ENCODE data around the gene ATP4B. TPM values are rescaled to one million over a fixed set of nuclear protein-coding genes. Genes with fewer than 3 reads are reported as not detected.

Gene ATP4B
- total RNA-seq, 1 experiment from 2014 or later: not detected

DNA sequence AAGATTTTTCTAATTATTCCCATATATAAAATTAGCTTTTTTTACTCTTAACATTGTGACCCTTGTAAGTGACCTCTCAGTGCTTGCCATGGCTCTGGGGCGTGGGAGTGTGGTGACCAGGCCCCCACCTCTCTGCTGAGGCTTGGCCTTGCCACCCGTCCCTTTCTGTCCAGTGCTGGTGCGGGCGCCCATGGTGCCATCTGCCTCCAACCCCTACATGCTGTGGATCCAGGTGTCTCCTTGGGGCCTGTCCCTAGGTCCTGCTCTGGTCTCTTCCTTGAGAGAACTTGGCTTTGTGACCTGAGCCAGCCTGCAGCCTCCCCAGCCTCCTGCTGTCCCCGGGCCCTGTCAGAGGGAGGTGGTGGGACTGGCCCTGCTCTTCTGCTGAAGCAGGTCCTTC is 46.0 kb downstream of the ATP4B start:
- peaks cover 18 to 51% of the 10 kb centered on the region in 2 experiments; a peak in 3 of 4 replicates for H3K36me3 ChIP-seq (ENCODE audit: control insufficient read depth in 1 of 2, insufficient read depth in 2 of 2, low read length in 2 of 2)
- BruUV-seq (replicated peaks): no TSS peak
- H3K4me1 ChIP-seq (ENCODE audit: control insufficient read depth in 1 of 2, insufficient read depth in 2 of 2, low read length in 2 of 2): no peaks in the 10 kb centered on the region
- ChIA-PET POLR2A (no interaction called here), CTCF (no interaction called here), RAD21 (ENCODE audit: low non-redundant PET in 1 of 2, low total read pairs in 2 of 2, uncharacterized antibody in 2 of 2, unreplicated experiment in 2 of 2) (no interaction called here)
- intact Hi-C loops (cut with micrococcal nuclease): no loop called here
- H3K79me2 ChIP-seq (ENCODE audit: insufficient read depth, low read length): peaks cover 100% of the 10 kb centered on the region
- no peak overlapping the region for H2AFZ ChIP-seq (ENCODE audit: low read depth, low read length, poor library complexity, severe bottlenecking)
- H3K4me3 ChIP-seq (replicated peaks in 1 of 2; ENCODE audit: low read depth in 1 of 2, low read length in 2 of 2): no peak overlapping the region
- no peaks in the 10 kb centered on the region for H3K9me3 ChIP-seq (ENCODE audit: control insufficient read depth in 1 of 2, insufficient read depth in 1 of 2, low read depth in 1 of 2, low read length in 2 of 2)
- no peaks in the 10 kb centered on the region for H4K20me1 ChIP-seq (ENCODE audit: insufficient read depth)
- H3K27ac ChIP-seq (ENCODE audit: low read depth, low read length): no peak overlapping the region
- no peak overlapping the region for H3K9ac ChIP-seq (ENCODE audit: low read length)
- no peaks in the 10 kb centered on the region for H3K27me3 ChIP-seq (ENCODE audit: insufficient read depth, low read length)
- DNase-seq (ENCODE audit: low read depth, low spot score) (no peak), ATAC-seq (no peak)
- no peaks in the 10 kb centered on the region for H3K9me2 ChIP-seq (ENCODE audit: insufficient read depth)
- no peak for TF ChIP-seq JUND (IDR thresholded peaks at IDR 0.05)
- TF ChIP-seq RAD21 (IDR thresholded peaks at IDR 0.05; ENCODE audit: low read depth): no peak
- TF ChIP-seq, protein P1, sequence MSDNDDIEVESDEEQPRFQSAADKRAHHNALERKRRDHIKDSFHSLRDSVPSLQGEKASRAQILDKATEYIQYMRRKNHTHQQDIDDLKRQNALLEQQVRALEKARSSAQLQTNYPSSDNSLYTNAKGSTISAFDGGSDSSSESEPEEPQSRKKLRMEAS (IDR thresholded peaks at IDR 0.05): no peak
- no peak for TF ChIP-seq ZFX (IDR thresholded peaks at IDR 0.05)
- TF ChIP-seq, protein P2, sequence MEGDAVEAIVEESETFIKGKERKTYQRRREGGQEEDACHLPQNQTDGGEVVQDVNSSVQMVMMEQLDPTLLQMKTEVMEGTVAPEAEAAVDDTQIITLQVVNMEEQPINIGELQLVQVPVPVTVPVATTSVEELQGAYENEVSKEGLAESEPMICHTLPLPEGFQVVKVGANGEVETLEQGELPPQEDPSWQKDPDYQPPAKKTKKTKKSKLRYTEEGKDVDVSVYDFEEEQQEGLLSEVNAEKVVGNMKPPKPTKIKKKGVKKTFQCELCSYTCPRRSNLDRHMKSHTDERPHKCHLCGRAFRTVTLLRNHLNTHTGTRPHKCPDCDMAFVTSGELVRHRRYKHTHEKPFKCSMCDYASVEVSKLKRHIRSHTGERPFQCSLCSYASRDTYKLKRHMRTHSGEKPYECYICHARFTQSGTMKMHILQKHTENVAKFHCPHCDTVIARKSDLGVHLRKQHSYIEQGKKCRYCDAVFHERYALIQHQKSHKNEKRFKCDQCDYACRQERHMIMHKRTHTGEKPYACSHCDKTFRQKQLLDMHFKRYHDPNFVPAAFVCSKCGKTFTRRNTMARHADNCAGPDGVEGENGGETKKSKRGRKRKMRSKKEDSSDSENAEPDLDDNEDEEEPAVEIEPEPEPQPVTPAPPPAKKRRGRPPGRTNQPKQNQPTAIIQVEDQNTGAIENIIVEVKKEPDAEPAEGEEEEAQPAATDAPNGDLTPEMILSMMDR (IDR thresholded peaks at IDR 0.05 in 2 of 3, conservative IDR thresholded peaks at IDR 0.05 in 1 of 3; ENCODE audit: borderline replicate concordance in 1 of 3, insufficient read depth in 1 of 3, low read depth in 2 of 3, low read length in 2 of 3): no peak
- H3K4me2 ChIP-seq (ENCODE audit: low read length): no peak overlapping the region

GRCh38 chr13:113610266-113610665 is 47.7 kb downstream of the ATP4B start:
- Histone ChIP-seq H3K4me3 (replicated peaks in 1 of 2; ENCODE audit: low read depth in 1 of 2, low read length in 2 of 2) (no peak overlapping the region), H3K27me3 (ENCODE audit: insufficient read depth, low read length) (no peaks in the 10 kb centered on the region), H4K20me1 (ENCODE audit: insufficient read depth) (no peaks in the 10 kb centered on the region), H3K9me2 (ENCODE audit: insufficient read depth) (no peaks in the 10 kb centered on the region), H3K36me3 (ENCODE audit: control insufficient read depth in 1 of 2, insufficient read depth in 2 of 2, low read length in 2 of 2) (peaks cover 18 to 57% of the 10 kb centered on the region in 2 experiments; a peak in 3 of 4 replicates), H3K4me2 (ENCODE audit: low read length) (no peak overlapping the region), H3K4me1 (ENCODE audit: control insufficient read depth in 1 of 2, insufficient read depth in 2 of 2, low read length in 2 of 2) (no peaks in the 10 kb centered on the region), H2AFZ (ENCODE audit: low read depth, low read length, poor library complexity, severe bottlenecking) (no peak overlapping the region), H3K79me2 (ENCODE audit: insufficient read depth, low read length) (peaks cover 100% of the 10 kb centered on the region), H3K9me3 (ENCODE audit: control insufficient read depth in 1 of 2, insufficient read depth in 1 of 2, low read depth in 1 of 2, low read length in 2 of 2) (no peaks in the 10 kb centered on the region), H3K9ac (ENCODE audit: low read length) (no peak overlapping the region), H3K27ac (ENCODE audit: low read depth, low read length) (no peak overlapping the region; the same call in 1 of the 2 replicates)
- BruUV-seq (replicated peaks): no TSS peak
- ChIA-PET POLR2A (no interaction called here), CTCF (no interaction called here), RAD21 (ENCODE audit: low non-redundant PET in 1 of 2, low total read pairs in 2 of 2, uncharacterized antibody in 2 of 2, unreplicated experiment in 2 of 2) (no interaction called here)
- intact Hi-C loops (cut with micrococcal nuclease): no loop called here
- DNase-seq (ENCODE audit: low read depth, low spot score): no peak
- ATAC-seq: no peak
- TF ChIP-seq POLR2A (IDR thresholded peaks at IDR 0.05; ENCODE audit: borderline replicate concordance, extremely low read depth, insufficient read depth, insufficient read length): no peak
- no peak for TF ChIP-seq ATF3 (IDR thresholded peaks at IDR 0.05)
- TF ChIP-seq ZBTB33 (IDR thresholded peaks at IDR 0.05; ENCODE audit: extremely low read depth, insufficient replicate concordance, low read length): no peak
- no peak for TF ChIP-seq ZFX (IDR thresholded peaks at IDR 0.05)
- TF ChIP-seq FOSL1 (IDR thresholded peaks at IDR 0.05; ENCODE audit: low read depth): no peak
- TF ChIP-seq TCF7L2 (IDR thresholded peaks at IDR 0.05; ENCODE audit: borderline replicate concordance, extremely low read depth, insufficient read depth, insufficient read length): no peak
- no peak for TF ChIP-seq EZH2phosphoT487 (IDR thresholded peaks at IDR 0.05; ENCODE audit: borderline replicate concordance)
- TF ChIP-seq RAD21 (IDR thresholded peaks at IDR 0.05; ENCODE audit: low read depth): no peak
- no peak for TF ChIP-seq SRF (IDR thresholded peaks at IDR 0.05; ENCODE audit: low read depth)
- TF ChIP-seq ZNF274 (IDR thresholded peaks at IDR 0.05; ENCODE audit: low read depth, low read length): no peak
- TF ChIP-seq CEBPB (IDR thresholded peaks at IDR 0.05; ENCODE audit: low read depth): no peak
- no peak for TF ChIP-seq YY1 (IDR thresholded peaks at IDR 0.05; ENCODE audit: extremely low read depth, insufficient replicate concordance, low read depth, low read length)
- TF ChIP-seq, protein P1 (IDR thresholded peaks at IDR 0.05): no peak
